Neuronal stem cell (in vitro differentiated cells): ENCODE data around the gene SIGLEC6.

Source experiments
- DNase-seq: peaks from one replicate; pipeline ENCODE4 v3.0.0-alpha.2; 2013; ENCODE audit warnings: low spot score
- H2AFZ ChIP-seq: one replicate; pipeline ENCODE4 v1.6.1; 2013; ENCODE audit warnings: mild to moderate bottlenecking, low read length, inconsistent platforms
- H2AK5ac ChIP-seq: 2 replicates; pipeline ENCODE4 v1.6.1; 2013; ENCODE audit warnings: low read depth, mild to moderate bottlenecking, inconsistent platforms, low read length, moderate library complexity, mixed read lengths
- H2BK120ac ChIP-seq: 2 replicates; pipeline ENCODE4 v1.6.1; 2013; ENCODE audit warnings: low read depth, mild to moderate bottlenecking, inconsistent platforms, low read length, moderate library complexity, mixed read lengths
- H2BK12ac ChIP-seq: one replicate; pipeline ENCODE4 v1.6.1; 2013; ENCODE audit warnings: low read length, inconsistent platforms
- H2BK15ac ChIP-seq: 2 replicates; pipeline ENCODE4 v1.6.1; 2013; ENCODE audit warnings: mild to moderate bottlenecking, low read length, inconsistent platforms, mixed read lengths
- H2BK5ac ChIP-seq: one replicate; pipeline ENCODE4 v1.6.1; 2013; ENCODE audit warnings: inconsistent platforms, mild to moderate bottlenecking, low read length, moderate library complexity
- H3K14ac ChIP-seq: one replicate; pipeline ENCODE4 v1.6.1; 2013; ENCODE audit warnings: low read length, inconsistent platforms
- H3K18ac ChIP-seq: 2 replicates; pipeline ENCODE4 v1.6.1; 2013; ENCODE audit warnings: low read length, inconsistent platforms
- H3K23ac ChIP-seq: 2 replicates; pipeline ENCODE4 v1.6.1; 2013; ENCODE audit warnings: low read depth, mild to moderate bottlenecking, mixed read lengths, low read length, inconsistent platforms; ENCODE audit not compliant: poor library complexity
- H3K27ac ChIP-seq: replicated peaks from 3 replicates; pipeline ENCODE4 v1.5.1; 2013; ENCODE audit warnings: low read length, inconsistent platforms
- H3K27me3 ChIP-seq, 3 experiments: 2 replicates each; pipeline ENCODE4 v1.6.1; 2013; ENCODE audit warnings: low read length in 3 of 3, mild to moderate bottlenecking in 2 of 3, inconsistent platforms in 1 of 3, low read depth in 1 of 3, mixed read lengths in 1 of 3, moderate library complexity in 1 of 3; ENCODE audit not compliant: control insufficient read depth in 3 of 3, insufficient read depth in 3 of 3
- H3K36me3 ChIP-seq, 2 donors: replicated peaks in 1 of 2; 2 replicates each; pipeline ENCODE4 v1.6.1; 2013; ENCODE audit warnings: low read length in 2 of 2; ENCODE audit not compliant: control insufficient read depth in 2 of 2, insufficient read depth in 2 of 2
- H3K4ac ChIP-seq: 2 replicates; pipeline ENCODE4 v1.6.1; 2013; ENCODE audit warnings: inconsistent platforms, mild to moderate bottlenecking, low read length, moderate library complexity
- H3K4me1 ChIP-seq, 2 donors: 1 replicate in 1 of 2; 2 replicates in 1 of 2; pipeline ENCODE4 v1.6.1; 2013; ENCODE audit warnings: low read length in 2 of 2, low read depth in 1 of 2; ENCODE audit not compliant: control insufficient read depth in 2 of 2, insufficient read depth in 1 of 2
- H3K4me2 ChIP-seq: one replicate; pipeline ENCODE4 v1.6.1; 2013; ENCODE audit warnings: mild to moderate bottlenecking, low read length, inconsistent platforms; ENCODE audit not compliant: insufficient read depth, poor library complexity, severe bottlenecking
- H3K4me3 ChIP-seq, 2 donors: 2 replicates each; pipeline ENCODE4 v1.5.1; 2013; ENCODE audit warnings: low read length in 2 of 2, mild to moderate bottlenecking in 2 of 2, inconsistent platforms in 1 of 2, moderate library complexity in 1 of 2
- H3K79me1 ChIP-seq: one replicate; pipeline ENCODE4 v1.6.1; 2013; ENCODE audit warnings: low read depth, mild to moderate bottlenecking, inconsistent platforms, low read length, moderate library complexity
- H3K9ac ChIP-seq: one replicate; pipeline ENCODE4 v1.6.1; 2013; ENCODE audit warnings: mild to moderate bottlenecking, low read depth, low read length, inconsistent platforms; ENCODE audit not compliant: poor library complexity
- H3K9me3 ChIP-seq, 2 donors: replicated peaks in 1 of 2; 2 replicates each; pipeline versions ENCODE3 to v1.6.1; 2013; ENCODE audit warnings: low read length in 2 of 2, mild to moderate bottlenecking in 2 of 2, inconsistent platforms in 1 of 2, low read depth in 1 of 2, mixed read lengths in 1 of 2, moderate library complexity in 1 of 2; ENCODE audit not compliant: control insufficient read depth in 2 of 2, insufficient read depth in 1 of 2
- H4K8ac ChIP-seq: one replicate; pipeline ENCODE4 v1.6.1; 2013; ENCODE audit warnings: low read depth, mild to moderate bottlenecking, inconsistent platforms, low read length, moderate library complexity
- H4K91ac ChIP-seq: one replicate; pipeline ENCODE4 v1.6.1; 2013; ENCODE audit warnings: low read length, low read depth, mild to moderate bottlenecking, inconsistent platforms; ENCODE audit not compliant: poor library complexity
- WGBS, 2 donors: extraction: QIAGEN DNeasy Blood & Tissue Kit; methylation state at CpG; one replicate each; pipeline ENCODE4 v1.1.7; 2013; ENCODE audit warnings: missing lambda C conversion rate in 2 of 2, mixed read lengths in 1 of 2; ENCODE audit not compliant: insufficient read length in 2 of 2, insufficient replicate concordance in 1 of 2; ENCODE audit errors: extremely low coverage in 2 of 2; 5-methylcytosine and 5-hydroxymethylcytosine counted together

SIGLEC6 gene

GRCh38 chr19:51480590-51480989, 50.9 kb downstream of the SIGLEC6 start:
- no peaks in the 10 kb centered on the region for H3K36me3 ChIP-seq
- H3K4me3 ChIP-seq, result no peak overlapping the region
- H3K27me3 ChIP-seq, result no peaks in the 10 kb centered on the region
- H3K9me3 ChIP-seq, result peaks cover 0 to 14% of the 10 kb centered on the region in 2 donors
- no peak overlapping the region for H2BK15ac ChIP-seq
- no peak overlapping the region for H3K4me2 ChIP-seq
- no peaks in the 10 kb centered on the region for H3K4me1 ChIP-seq
- no peak overlapping the region for H2AFZ ChIP-seq
- no peak for DNase-seq
- no peak overlapping the region for H3K4ac ChIP-seq
- no peak overlapping the region for H3K27ac ChIP-seq
- no peak overlapping the region for H4K91ac ChIP-seq
- no peak overlapping the region for H4K8ac ChIP-seq
- no peak overlapping the region for H2AK5ac ChIP-seq
- H3K18ac ChIP-seq, result no peak overlapping the region
- H3K14ac ChIP-seq, result no peak overlapping the region
- H3K23ac ChIP-seq, result peak overlapping the region; percentile 20
- WGBS, 2 donors, result no CpG with 5 or more reads among the region's 8 CpGs
- no peak overlapping the region for H2BK5ac ChIP-seq
- no peak overlapping the region for H2BK120ac ChIP-seq
- peaks cover 3% of the 10 kb centered on the region for H3K79me1 ChIP-seq
- no peak overlapping the region for H3K9ac ChIP-seq
- H2BK12ac ChIP-seq, result no peak overlapping the region

GRCh38 chr19:51479531-51480331, 51.7 kb downstream of the SIGLEC6 start:
- Histone ChIP-seq H2AFZ (no peak overlapping the region), H3K23ac (no peak overlapping the region), H3K36me3 (no peaks in the 10 kb centered on the region), H3K9me3 (peaks cover 0 to 12% of the 10 kb centered on the region in 2 donors), H2BK120ac (no peak overlapping the region), H3K4ac (no peak overlapping the region), H3K4me2 (no peak overlapping the region), H3K79me1 (peaks cover 3% of the 10 kb centered on the region), H2BK15ac (no peak overlapping the region), H3K14ac (no peak overlapping the region), H4K8ac (no peak overlapping the region), H3K4me3 (no peak overlapping the region), H3K18ac (no peak overlapping the region), H2AK5ac (no peak overlapping the region), H2BK12ac (no peak overlapping the region), H3K27me3 (no peaks in the 10 kb centered on the region), H3K9ac (no peak overlapping the region), H3K4me1 (no peaks in the 10 kb centered on the region), H4K91ac (no peak overlapping the region), H3K27ac (no peak overlapping the region), H2BK5ac (no peak overlapping the region)
- DNase-seq, result no peak
- no CpG with 5 or more reads among the region's 12 CpGs for WGBS, 2 donors

- no peak within 1 kb of the TSS for H4K8ac ChIP-seq
- no peak within 1 kb of the TSS for H3K4me3 ChIP-seq
- no peak within 1 kb of the TSS for H3K4me2 ChIP-seq
- H2AFZ ChIP-seq, result no peak within 1 kb of the TSS
- no peak within 1 kb of the TSS for H4K91ac ChIP-seq
- H2BK5ac ChIP-seq, result no peak within 1 kb of the TSS
- no peak within 1 kb of the TSS for H3K4ac ChIP-seq
- no peak within 1 kb of the TSS for H3K27ac ChIP-seq
- H3K9ac ChIP-seq, result no peak within 1 kb of the TSS
- no peak within 1 kb of the TSS for H2AK5ac ChIP-seq
- peaks cover 0 to 2% (median 0%) of the 10 kb centered on the region in 3 experiments for H3K27me3 ChIP-seq
- WGBS, 2 donors, result no CpG with 5 or more reads among the region's 17 CpGs
- no peak within 1 kb of the TSS for H2BK12ac ChIP-seq
- H3K9me3 ChIP-seq, result peaks cover 0 to 7% of the 10 kb centered on the region in 2 donors
- no peak within 1 kb of the TSS for H2BK120ac ChIP-seq
- H3K79me1 ChIP-seq, result peaks cover 3% of the 10 kb centered on the region
- H3K23ac ChIP-seq, result peak within 1 kb of the TSS; percentile 35
- no peak within 1 kb of the TSS for H2BK15ac ChIP-seq
- no peaks in the 10 kb centered on the region for H3K4me1 ChIP-seq
- no peaks in the 10 kb centered on the region for H3K36me3 ChIP-seq
- DNase-seq, result no peak
- no peak within 1 kb of the TSS for H3K18ac ChIP-seq
- H3K14ac ChIP-seq, result peak within 1 kb of the TSS; percentile 3
These were observed 52.9 kb downstream of the SIGLEC6 start, which contains the start of gene CEACAM18 for GRCh38 chr19:51478381-51479234. Gene CEACAM18, plus strand, starts transcription at chr19:51478539.

GRCh38 chr19:51477344-51477743, 54.1 kb downstream of the SIGLEC6 start:
- DNase-seq, result no peak
- no peak overlapping the region for H3K23ac ChIP-seq
- no peaks in the 10 kb centered on the region for H3K36me3 ChIP-seq
- no CpG with 5 or more reads among the region's 5 CpGs for WGBS, 2 donors
- H3K27me3 ChIP-seq, result peaks cover 0 to 2% (median 0%) of the 10 kb centered on the region in 3 experiments
- peaks cover 0 to 5% of the 10 kb centered on the region in 2 donors for H3K9me3 ChIP-seq
- H4K8ac ChIP-seq, result no peak overlapping the region
- no peak overlapping the region for H3K4me2 ChIP-seq
- no peak overlapping the region for H2AFZ ChIP-seq
- H4K91ac ChIP-seq, result no peak overlapping the region
- no peaks in the 10 kb centered on the region for H3K4me1 ChIP-seq
- H3K4me3 ChIP-seq, result no peak overlapping the region
- H3K14ac ChIP-seq, result no peak overlapping the region
- H3K18ac ChIP-seq, result no peak overlapping the region
- no peak overlapping the region for H3K4ac ChIP-seq
- H2AK5ac ChIP-seq, result no peak overlapping the region
- H3K9ac ChIP-seq, result no peak overlapping the region
- H2BK12ac ChIP-seq, result no peak overlapping the region
- no peak overlapping the region for H2BK5ac ChIP-seq
- no peak overlapping the region for H2BK15ac ChIP-seq
- H3K27ac ChIP-seq, result no peak overlapping the region
- H2BK120ac ChIP-seq, result no peak overlapping the region
- peaks cover 3% of the 10 kb centered on the region for H3K79me1 ChIP-seq
